HEK293T (cell line): ENCODE results near the gene ZBTB34.

ENCODE experiments used
- ARNT ChIP-seq: fragments of 450-650 bp; IDR thresholded peaks from 2 replicates; pipeline ENCODE4 v1.6.1; 2017; ENCODE audit warnings: mild to moderate bottlenecking
- CTBP1 ChIP-seq: fragments of 450-650 bp; IDR thresholded peaks from 2 replicates; pipeline ENCODE4 v1.6.1; 2016; ENCODE audit warnings: borderline replicate concordance
- FOXA1 ChIP-seq: fragments of 450-650 bp; IDR thresholded peaks from 2 replicates; pipeline ENCODE4 v1.6.1; 2016; ENCODE audit warnings: mild to moderate bottlenecking
- FOXK2 ChIP-seq: fragments of 450-650 bp; IDR thresholded peaks from 2 replicates; pipeline ENCODE4 v1.6.1; 2016; ENCODE audit warnings: mild to moderate bottlenecking
- HDGF ChIP-seq: fragments of 450-650 bp; IDR thresholded peaks from 2 replicates; pipeline ENCODE4 v1.6.1; 2017; ENCODE audit warnings: antibody characterized with exemption, borderline replicate concordance
- PKNOX1 ChIP-seq: fragments of 450-650 bp; IDR thresholded peaks from 2 replicates; pipeline ENCODE4 v1.6.1; 2016
- SP1 ChIP-seq: fragments of 450-650 bp; IDR thresholded peaks from 2 replicates; pipeline ENCODE4 v1.6.1; 2017

GRCh38 chr9:126854734-126855133, 5.7 kb upstream of the ZBTB34 start:
- no peak for TF ChIP-seq FOXA1
- TF ChIP-seq SP1: no peak
- TF ChIP-seq HDGF: no peak
- TF ChIP-seq FOXK2: no peak
- no peak for TF ChIP-seq ARNT
- no peak for TF ChIP-seq CTBP1
- TF ChIP-seq PKNOX1: no peak
